WTC11 (cell line): ENCODE data around the gene PPFIBP2. TPM values are rescaled to one million over a fixed set of nuclear protein-coding genes. Genes with fewer than 3 reads are reported as not detected.

Experiments used
- ATAC-seq: fragments of 200-7000 bp; cut with Tn5 transposase; 2 replicates; pipeline ENCODE4 v1.10.0; 2021; ENCODE audit warnings: mild to moderate bottlenecking, moderate library complexity
- CTCF ChIA-PET: fragments of 300-600 bp; sonication (Branson Sonifier 250); formaldehyde crosslinking; loops from one replicate; lab custom pipeline; 2021; ENCODE audit warnings: antibody characterized with exemption; lab: Charles Lee
- POLR2A ChIA-PET: fragments of 350-600 bp; sonication (Branson Sonifier 250); formaldehyde crosslinking; loops from one replicate; lab custom pipeline; 2021; ENCODE audit warnings: antibody characterized with exemption; lab: Charles Lee
- DNase-seq: peaks from one replicate; pipeline ENCODE4 v3.0.0; 2021; ENCODE audit warnings: low spot score
- H3K27ac Mint-ChIP-seq: 2 replicates; pipeline ENCODE4 v1.8.0; 2021; ENCODE audit warnings: mixed read lengths
- H3K27me3 Mint-ChIP-seq: 2 replicates; pipeline ENCODE4 v1.8.0; 2021; ENCODE audit warnings: low read depth, mild to moderate bottlenecking, moderate library complexity, mixed read lengths
- H3K36me3 Mint-ChIP-seq: 2 replicates; pipeline ENCODE4 v1.8.0; 2021; ENCODE audit warnings: mixed read lengths
- H3K4me1 Mint-ChIP-seq: 2 replicates; pipeline ENCODE4 v1.8.0; 2022; ENCODE audit warnings: mixed read lengths
- H3K4me3 Mint-ChIP-seq: 2 replicates; pipeline ENCODE4 v1.8.0; 2021; ENCODE audit warnings: mild to moderate bottlenecking, moderate library complexity, mixed read lengths
- H3K9me3 Mint-ChIP-seq: 2 replicates; pipeline ENCODE4 v1.8.0; 2021; ENCODE audit warnings: mixed read lengths
- ATF1 ChIP-seq: sonication (generic); formaldehyde crosslinking; IDR thresholded peaks from 2 replicates; pipeline ENCODE4 v1.8.1; 2023; ENCODE audit warnings: mild to moderate bottlenecking, moderate library complexity, missing genetic modification reagents
- CBFB ChIP-seq: sonication (generic); formaldehyde crosslinking; IDR thresholded peaks from 2 replicates; pipeline ENCODE4 v1.8.1; 2022; ENCODE audit warnings: mild to moderate bottlenecking, low read depth, missing genetic modification reagents
- CREM ChIP-seq: sonication (generic); formaldehyde crosslinking; IDR thresholded peaks from 2 replicates; pipeline ENCODE4 v1.8.1; 2022; ENCODE audit warnings: mild to moderate bottlenecking, missing genetic modification reagents, moderate library complexity
- IRF2 ChIP-seq: sonication (generic); formaldehyde crosslinking; IDR thresholded peaks from 2 replicates; pipeline ENCODE4 v1.8.0; 2022; ENCODE audit warnings: low read depth, missing genetic modification reagents, borderline replicate concordance
- MYBL2 ChIP-seq: sonication (generic); formaldehyde crosslinking; IDR thresholded peaks from 2 replicates; pipeline ENCODE4 v1.8.1; 2023; ENCODE audit warnings: mild to moderate bottlenecking, moderate library complexity, missing genetic modification reagents
- PRRX2 ChIP-seq: fragments of 250-450 bp; sonication (Bioruptor Pico); IDR thresholded peaks from 2 replicates; pipeline ENCODE4 v1.8.0; 2021; ENCODE audit warnings: mild to moderate bottlenecking
- SMAD4 ChIP-seq: sonication (generic); formaldehyde crosslinking; IDR thresholded peaks from 2 replicates; pipeline ENCODE4 v1.8.0; 2022; ENCODE audit warnings: mild to moderate bottlenecking, missing genetic modification reagents
- SOX15 ChIP-seq: fragments of 250-450 bp; sonication (Bioruptor Pico); IDR thresholded peaks from 2 replicates; pipeline ENCODE4 v1.9.0; 2021; ENCODE audit warnings: mild to moderate bottlenecking
- ZBTB21 ChIP-seq: sonication (generic); formaldehyde crosslinking; IDR thresholded peaks from 2 replicates; pipeline ENCODE4 v1.8.1; 2023; ENCODE audit warnings: mild to moderate bottlenecking, missing genetic modification reagents, borderline replicate concordance
- ZNF232 ChIP-seq: sonication (generic); formaldehyde crosslinking; IDR thresholded peaks from 2 replicates; pipeline ENCODE4 v1.8.0; 2022; ENCODE audit warnings: mild to moderate bottlenecking, missing genetic modification reagents
- ZNF396 ChIP-seq: fragments of 250-450 bp; sonication (Bioruptor Pico); IDR thresholded peaks from 2 replicates; pipeline ENCODE4 v1.8.0; 2021; ENCODE audit warnings: mild to moderate bottlenecking, moderate library complexity, borderline replicate concordance
- ZNF423 ChIP-seq: fragments of 250-450 bp; sonication (Bioruptor Pico); IDR thresholded peaks from 2 replicates; pipeline ENCODE4 v2.1.2; 2022; ENCODE audit warnings: mild to moderate bottlenecking, moderate library complexity
- total RNA-seq: library from RNA; stranded (reverse); gene quantifications from 3 replicates; pipeline ENCODE4 v1.2.3, GENCODE V29; 2021
- TF ChIP-seq, protein P1 (sequence below): sonication (generic); formaldehyde crosslinking; IDR thresholded peaks from 2 replicates; pipeline ENCODE4 v1.8.1; 2022; ENCODE audit warnings: mild to moderate bottlenecking, moderate library complexity, missing genetic modification reagents
- TF ChIP-seq, protein P2 (sequence below): fragments of 200-600 bp; IDR thresholded peaks from 2 replicates; pipeline ENCODE4 v1.8.0; 2022; ENCODE audit warnings: antibody characterized with exemption
- TF ChIP-seq, protein P3 (sequence below): sonication (generic); formaldehyde crosslinking; IDR thresholded peaks from 2 replicates; pipeline ENCODE4 v1.8.1; 2023; ENCODE audit warnings: mild to moderate bottlenecking, missing genetic modification reagents, moderate library complexity
- TF ChIP-seq, protein P4 (sequence below): sonication (generic); formaldehyde crosslinking; IDR thresholded peaks from 2 replicates; pipeline ENCODE4 v1.8.1; 2022; ENCODE audit warnings: missing genetic modification reagents, borderline replicate concordance
- TF ChIP-seq, protein P5 (sequence below): sonication (generic); formaldehyde crosslinking; IDR thresholded peaks from 2 replicates; pipeline ENCODE4 v1.8.0; 2022; ENCODE audit warnings: mild to moderate bottlenecking, missing genetic modification reagents
- TF ChIP-seq, protein P6 (sequence below): fragments of 250-450 bp; sonication (Bioruptor Pico); IDR thresholded peaks from 2 replicates; pipeline ENCODE4 v1.9.0; 2021; ENCODE audit warnings: moderate library complexity, mild to moderate bottlenecking, inconsistent platforms, borderline replicate concordance
- TF ChIP-seq, protein P7 (sequence below): sonication (generic); formaldehyde crosslinking; IDR thresholded peaks from 2 replicates; pipeline ENCODE4 v1.8.0; 2023; ENCODE audit warnings: mild to moderate bottlenecking, missing genetic modification reagents

Gene PPFIBP2
- total RNA-seq, 1 experiment from 2014 or later, result 21.4 TPM

DNA sequence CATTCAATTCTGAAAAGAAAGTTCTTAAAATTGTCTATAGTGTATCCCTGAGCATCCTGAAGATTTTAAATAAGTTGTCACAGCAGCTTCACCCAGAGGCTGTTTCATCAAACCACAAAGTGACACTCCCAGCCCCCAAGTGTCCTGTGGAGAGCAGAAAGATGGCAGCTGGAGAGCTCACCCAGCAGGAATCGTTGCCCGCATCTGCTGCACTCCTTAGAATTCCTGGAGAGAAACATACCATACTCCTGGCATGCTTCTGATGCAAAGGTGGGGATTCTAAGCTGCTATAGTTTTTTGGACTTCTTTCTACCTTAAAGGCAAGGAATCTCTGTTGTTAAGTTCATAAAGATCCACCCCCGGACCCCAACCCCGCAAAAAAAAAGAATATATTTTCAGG is 173.0 kb downstream of the PPFIBP2 start:
- Mint-ChIP-seq H3K9me3 (no peaks in the 10 kb centered on the region), H3K27me3 (no peaks in the 10 kb centered on the region; the same call in 1 of the 2 replicates), H3K36me3 (no peaks in the 10 kb centered on the region), H3K4me3 (no peak overlapping the region), H3K4me1 (peaks cover 21% of the 10 kb centered on the region), H3K27ac (no peak overlapping the region)
- CTCF ChIA-PET, result interaction anchor here (0.9 to 2.1 kb wide), 7 partner anchors 9 to 115 kb away, joined by 3 to 15 read pairs (median 5); partner anchors contain the start of gene CYB5R2
- ATAC-seq, result no peak
- POLR2A ChIA-PET, result no interaction called here
- no peak for DNase-seq
- TF ChIP-seq, protein P1, sequence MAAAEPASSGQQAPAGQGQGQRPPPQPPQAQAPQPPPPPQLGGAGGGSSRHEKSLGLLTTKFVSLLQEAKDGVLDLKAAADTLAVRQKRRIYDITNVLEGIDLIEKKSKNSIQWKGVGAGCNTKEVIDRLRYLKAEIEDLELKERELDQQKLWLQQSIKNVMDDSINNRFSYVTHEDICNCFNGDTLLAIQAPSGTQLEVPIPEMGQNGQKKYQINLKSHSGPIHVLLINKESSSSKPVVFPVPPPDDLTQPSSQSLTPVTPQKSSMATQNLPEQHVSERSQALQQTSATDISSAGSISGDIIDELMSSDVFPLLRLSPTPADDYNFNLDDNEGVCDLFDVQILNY (CRISPR knock-in tag), result no peak
- TF ChIP-seq ZBTB21 (CRISPR knock-in tag), result no peak

DNA sequence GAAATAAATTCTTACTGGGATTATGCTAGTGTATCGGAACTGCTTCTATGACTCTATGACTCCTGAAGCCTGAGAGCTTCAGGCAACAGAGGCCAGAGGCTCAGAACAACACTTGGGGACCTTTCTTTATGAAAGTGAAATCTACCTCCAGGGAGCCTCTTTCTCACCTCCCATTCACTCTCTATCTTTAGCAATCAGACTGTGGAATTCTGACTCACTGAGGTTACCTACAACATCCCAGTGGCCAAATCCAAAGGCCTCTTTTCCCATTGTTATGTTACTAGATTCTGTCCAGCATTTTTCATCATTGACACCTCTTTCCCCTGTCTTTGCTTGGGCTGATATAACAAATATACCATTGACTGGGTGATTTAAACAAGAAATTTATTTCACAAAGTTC is 173.6 kb downstream of the PPFIBP2 start:
- no peak for ATAC-seq

DNA sequence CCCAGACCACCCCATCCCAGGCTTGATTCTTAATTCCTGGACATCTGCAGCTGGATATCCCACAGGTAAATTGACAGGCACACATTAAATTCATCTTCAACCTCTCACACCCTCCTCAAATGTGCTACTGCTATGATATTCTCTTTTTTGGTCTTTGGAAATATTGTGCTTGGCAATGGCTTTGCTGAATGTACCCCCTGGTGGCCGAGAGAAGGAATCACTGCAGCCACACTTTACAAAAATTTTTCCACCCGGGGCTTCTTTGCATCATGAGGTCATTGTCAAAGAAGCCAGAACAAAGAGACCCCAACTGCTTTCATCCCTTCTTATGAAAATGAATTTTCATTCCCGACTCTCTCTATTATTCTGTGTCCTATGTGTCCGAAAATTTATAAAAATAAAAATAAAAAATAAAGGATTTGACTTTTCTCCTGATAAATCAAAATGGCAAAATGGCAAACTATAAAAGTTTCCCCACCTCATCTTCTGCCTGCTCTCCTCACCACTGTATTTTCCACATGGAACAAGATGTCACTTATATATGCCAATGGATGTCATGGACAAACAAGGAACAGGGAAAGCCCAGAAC is 174.5 kb downstream of the PPFIBP2 start:
- Mint-ChIP-seq H3K4me3 (no peak overlapping the region), H3K27me3 (no peaks in the 10 kb centered on the region; the same call in 1 of the 2 replicates), H3K36me3 (no peaks in the 10 kb centered on the region), H3K9me3 (no peaks in the 10 kb centered on the region), H3K27ac (no peak overlapping the region), H3K4me1 (peaks cover 29% of the 10 kb centered on the region)
- DNase-seq, result peak; percentile 18
- ChIA-PET POLR2A (no interaction called here), CTCF (interaction anchor here (1.9 to 2.1 kb wide), 3 partner anchors 23 to 117 kb away, joined by 6 to 15 read pairs (median 8); no protein-coding TSS in a partner anchor)
- TF ChIP-seq, protein P2, sequence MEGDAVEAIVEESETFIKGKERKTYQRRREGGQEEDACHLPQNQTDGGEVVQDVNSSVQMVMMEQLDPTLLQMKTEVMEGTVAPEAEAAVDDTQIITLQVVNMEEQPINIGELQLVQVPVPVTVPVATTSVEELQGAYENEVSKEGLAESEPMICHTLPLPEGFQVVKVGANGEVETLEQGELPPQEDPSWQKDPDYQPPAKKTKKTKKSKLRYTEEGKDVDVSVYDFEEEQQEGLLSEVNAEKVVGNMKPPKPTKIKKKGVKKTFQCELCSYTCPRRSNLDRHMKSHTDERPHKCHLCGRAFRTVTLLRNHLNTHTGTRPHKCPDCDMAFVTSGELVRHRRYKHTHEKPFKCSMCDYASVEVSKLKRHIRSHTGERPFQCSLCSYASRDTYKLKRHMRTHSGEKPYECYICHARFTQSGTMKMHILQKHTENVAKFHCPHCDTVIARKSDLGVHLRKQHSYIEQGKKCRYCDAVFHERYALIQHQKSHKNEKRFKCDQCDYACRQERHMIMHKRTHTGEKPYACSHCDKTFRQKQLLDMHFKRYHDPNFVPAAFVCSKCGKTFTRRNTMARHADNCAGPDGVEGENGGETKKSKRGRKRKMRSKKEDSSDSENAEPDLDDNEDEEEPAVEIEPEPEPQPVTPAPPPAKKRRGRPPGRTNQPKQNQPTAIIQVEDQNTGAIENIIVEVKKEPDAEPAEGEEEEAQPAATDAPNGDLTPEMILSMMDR, result peak; percentile 83
- TF ChIP-seq, protein P3, sequence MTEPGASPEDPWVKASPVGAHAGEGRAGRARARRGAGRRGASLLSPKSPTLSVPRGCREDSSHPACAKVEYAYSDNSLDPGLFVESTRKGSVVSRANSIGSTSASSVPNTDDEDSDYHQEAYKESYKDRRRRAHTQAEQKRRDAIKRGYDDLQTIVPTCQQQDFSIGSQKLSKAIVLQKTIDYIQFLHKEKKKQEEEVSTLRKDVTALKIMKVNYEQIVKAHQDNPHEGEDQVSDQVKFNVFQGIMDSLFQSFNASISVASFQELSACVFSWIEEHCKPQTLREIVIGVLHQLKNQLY (CRISPR knock-in tag), result no peak
- ATAC-seq, result peak; percentile 69

More for the DNA sequence above, 173.6 kb downstream of the PPFIBP2 start:
- TF ChIP-seq, protein P4, sequence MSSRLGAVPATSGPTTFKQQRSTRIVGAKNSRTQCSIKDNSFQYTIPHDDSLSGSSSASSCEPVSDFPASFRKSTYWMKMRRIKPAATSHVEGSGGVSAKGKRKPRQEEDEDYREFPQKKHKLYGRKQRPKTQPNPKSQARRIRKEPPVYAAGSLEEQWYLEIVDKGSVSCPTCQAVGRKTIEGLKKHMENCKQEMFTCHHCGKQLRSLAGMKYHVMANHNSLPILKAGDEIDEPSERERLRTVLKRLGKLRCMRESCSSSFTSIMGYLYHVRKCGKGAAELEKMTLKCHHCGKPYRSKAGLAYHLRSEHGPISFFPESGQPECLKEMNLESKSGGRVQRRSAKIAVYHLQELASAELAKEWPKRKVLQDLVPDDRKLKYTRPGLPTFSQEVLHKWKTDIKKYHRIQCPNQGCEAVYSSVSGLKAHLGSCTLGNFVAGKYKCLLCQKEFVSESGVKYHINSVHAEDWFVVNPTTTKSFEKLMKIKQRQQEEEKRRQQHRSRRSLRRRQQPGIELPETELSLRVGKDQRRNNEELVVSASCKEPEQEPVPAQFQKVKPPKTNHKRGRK (CRISPR knock-in tag), result no peak
- no peak for TF ChIP-seq IRF2 (CRISPR knock-in tag)
- no peak for TF ChIP-seq ZNF232 (CRISPR knock-in tag)
- TF ChIP-seq SOX15 (CRISPR knock-in tag), result no peak
- no peak for TF ChIP-seq ZNF396 (CRISPR knock-in tag)
- no peak for TF ChIP-seq ATF1 (CRISPR knock-in tag)
- no peak for TF ChIP-seq CBFB (CRISPR knock-in tag)
- DNase-seq, result no peak
- ChIA-PET CTCF (interaction anchor here (1.1 to 2.1 kb wide), 7 partner anchors 10 to 116 kb away, joined by 4 to 15 read pairs (median 6); partner anchors contain the start of gene CYB5R2), POLR2A (no interaction called here)
- Mint-ChIP-seq H3K4me1 (peaks cover 24% of the 10 kb centered on the region), H3K9me3 (no peaks in the 10 kb centered on the region), H3K27me3 (no peaks in the 10 kb centered on the region; the same call in 1 of the 2 replicates), H3K36me3 (no peaks in the 10 kb centered on the region), H3K27ac (no peak overlapping the region), H3K4me3 (no peak overlapping the region)

DNA sequence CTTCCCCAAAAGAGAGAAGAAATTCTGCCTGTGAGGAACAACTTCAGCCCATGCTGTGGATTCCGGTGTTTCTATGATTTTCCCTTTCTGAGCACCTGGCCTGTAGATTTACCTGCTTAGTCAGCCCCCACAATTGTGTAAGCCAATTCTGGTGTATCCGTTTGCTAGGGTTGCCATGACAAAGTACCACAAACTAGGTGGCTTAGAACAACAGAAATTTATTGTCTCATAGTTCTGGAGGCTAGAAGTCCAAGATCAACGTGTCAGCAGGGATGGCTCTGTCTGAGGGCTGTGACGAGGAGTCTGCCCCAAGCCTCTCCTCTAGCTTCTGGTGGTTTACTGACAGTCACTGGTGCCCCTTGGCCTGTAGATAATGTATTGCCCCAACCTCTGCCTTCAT is 175.4 kb downstream of the PPFIBP2 start:
- peaks cover 7% of the 10 kb centered on the region for H3K27me3 Mint-ChIP-seq
- peaks cover 29% of the 10 kb centered on the region for H3K4me1 Mint-ChIP-seq
- ATAC-seq (no peak), DNase-seq (no peak)
- ChIA-PET POLR2A (no interaction called here), CTCF (interaction anchor here (1.1 to 1.9 kb wide), 2 partner anchors 32 to 591 kb away, joined by 3 to 6 read pairs; no protein-coding TSS in a partner anchor)
- no peak overlapping the region for H3K27ac Mint-ChIP-seq
- no peaks in the 10 kb centered on the region for H3K36me3 Mint-ChIP-seq
- no peak overlapping the region for H3K4me3 Mint-ChIP-seq
- no peaks in the 10 kb centered on the region for H3K9me3 Mint-ChIP-seq
- TF ChIP-seq PRRX2 (CRISPR knock-in tag), result no peak
- TF ChIP-seq, protein P5, sequence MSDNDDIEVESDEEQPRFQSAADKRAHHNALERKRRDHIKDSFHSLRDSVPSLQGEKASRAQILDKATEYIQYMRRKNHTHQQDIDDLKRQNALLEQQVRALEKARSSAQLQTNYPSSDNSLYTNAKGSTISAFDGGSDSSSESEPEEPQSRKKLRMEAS, result no peak
- TF ChIP-seq, protein P6, sequence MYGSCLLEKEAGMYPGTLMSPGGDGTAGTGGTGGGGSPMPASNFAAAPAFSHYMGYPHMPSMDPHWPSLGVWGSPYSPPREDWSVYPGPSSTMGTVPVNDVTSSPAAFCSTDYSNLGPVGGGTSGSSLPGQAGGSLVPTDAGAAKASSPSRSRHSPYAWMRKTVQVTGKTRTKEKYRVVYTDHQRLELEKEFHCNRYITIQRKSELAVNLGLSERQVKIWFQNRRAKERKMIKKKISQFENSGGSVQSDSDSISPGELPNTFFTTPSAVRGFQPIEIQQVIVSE (CRISPR knock-in tag), result no peak
- no peak for TF ChIP-seq CREM (CRISPR knock-in tag)
- TF ChIP-seq, protein P7, sequence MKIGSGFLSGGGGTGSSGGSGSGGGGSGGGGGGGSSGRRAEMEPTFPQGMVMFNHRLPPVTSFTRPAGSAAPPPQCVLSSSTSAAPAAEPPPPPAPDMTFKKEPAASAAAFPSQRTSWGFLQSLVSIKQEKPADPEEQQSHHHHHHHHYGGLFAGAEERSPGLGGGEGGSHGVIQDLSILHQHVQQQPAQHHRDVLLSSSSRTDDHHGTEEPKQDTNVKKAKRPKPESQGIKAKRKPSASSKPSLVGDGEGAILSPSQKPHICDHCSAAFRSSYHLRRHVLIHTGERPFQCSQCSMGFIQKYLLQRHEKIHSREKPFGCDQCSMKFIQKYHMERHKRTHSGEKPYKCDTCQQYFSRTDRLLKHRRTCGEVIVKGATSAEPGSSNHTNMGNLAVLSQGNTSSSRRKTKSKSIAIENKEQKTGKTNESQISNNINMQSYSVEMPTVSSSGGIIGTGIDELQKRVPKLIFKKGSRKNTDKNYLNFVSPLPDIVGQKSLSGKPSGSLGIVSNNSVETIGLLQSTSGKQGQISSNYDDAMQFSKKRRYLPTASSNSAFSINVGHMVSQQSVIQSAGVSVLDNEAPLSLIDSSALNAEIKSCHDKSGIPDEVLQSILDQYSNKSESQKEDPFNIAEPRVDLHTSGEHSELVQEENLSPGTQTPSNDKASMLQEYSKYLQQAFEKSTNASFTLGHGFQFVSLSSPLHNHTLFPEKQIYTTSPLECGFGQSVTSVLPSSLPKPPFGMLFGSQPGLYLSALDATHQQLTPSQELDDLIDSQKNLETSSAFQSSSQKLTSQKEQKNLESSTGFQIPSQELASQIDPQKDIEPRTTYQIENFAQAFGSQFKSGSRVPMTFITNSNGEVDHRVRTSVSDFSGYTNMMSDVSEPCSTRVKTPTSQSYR (CRISPR knock-in tag), result no peak
- TF ChIP-seq ZNF423, result no peak
- TF ChIP-seq SMAD4, result no peak
- no peak for TF ChIP-seq MYBL2
